Adipose tissue (tissue), 3 donors: ENCODE data around the gene KCNH2. TPM values are rescaled to one million over a fixed set of nuclear protein-coding genes. Genes with fewer than 3 reads are reported as not detected.

Experiments used
- H3K27ac ChIP-seq: one replicate; pipeline ENCODE4 v1.5.1; 2013; ENCODE audit warnings: low read depth, low read length
- WGBS, 3 donors: extraction: QIAGEN DNeasy Blood & Tissue Kit; methylation state at CpG; one replicate each; pipeline ENCODE4 v1.1.7; 2013; 5-methylcytosine and 5-hydroxymethylcytosine counted together
- polyA plus RNA-seq, 3 donors: library from polyadenylated mRNA; stranded (reverse); fragments of 200-250 nt; gene quantifications; one replicate each; pipeline ENCODE4 v1.2.3, GENCODE V29; 2013
- donor health status: healthy with polysubstance abuse.
- donor health status: Bipolar disorder and iron deficiency.
- donor health status: healthy.

KCNH2 gene
- polyA plus RNA-seq, 3 donors = 0.19 to 3.4 (median 0.22) TPM

DNA sequence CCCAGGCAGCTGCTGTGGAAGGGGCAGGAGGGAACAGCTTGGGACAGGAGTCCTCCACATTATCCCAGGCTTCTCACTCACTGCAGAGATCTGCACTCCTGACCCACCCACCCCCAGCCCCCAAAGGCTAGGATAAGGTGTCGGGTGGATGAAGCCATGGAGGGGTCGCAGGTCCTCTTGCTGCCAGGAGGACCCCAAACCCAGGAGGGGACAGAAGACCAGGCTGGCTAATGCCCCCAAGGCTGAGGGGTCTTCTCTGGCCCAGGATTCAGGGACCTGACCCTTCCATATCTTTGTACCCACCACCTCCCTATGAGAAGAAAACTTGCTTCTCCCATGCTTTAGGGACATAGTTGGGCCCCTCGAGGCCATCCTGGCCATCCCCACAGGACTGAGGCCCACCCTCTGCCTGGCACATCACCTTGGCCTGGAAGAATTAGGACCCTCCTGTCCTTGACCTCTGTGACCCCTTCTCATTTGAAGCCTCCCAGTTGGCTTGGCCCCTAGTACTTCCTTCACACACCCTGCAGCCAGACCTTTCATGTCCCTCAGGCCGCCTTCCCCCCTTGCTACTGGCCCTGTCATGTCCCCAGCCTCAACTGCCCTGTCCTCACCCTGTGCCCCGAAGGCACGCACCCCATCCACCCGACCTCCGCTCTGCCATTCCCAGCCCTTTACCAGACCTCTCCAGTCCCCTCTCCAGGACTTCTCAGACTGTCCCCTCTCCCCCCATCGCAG is 21.6 kb downstream of the KCNH2 start:
- WGBS, 3 donors = 93 to 99% (median 93%) methylated on average over 9 of the region's 9 CpGs
- H3K27ac ChIP-seq = no peak overlapping the region

DNA sequence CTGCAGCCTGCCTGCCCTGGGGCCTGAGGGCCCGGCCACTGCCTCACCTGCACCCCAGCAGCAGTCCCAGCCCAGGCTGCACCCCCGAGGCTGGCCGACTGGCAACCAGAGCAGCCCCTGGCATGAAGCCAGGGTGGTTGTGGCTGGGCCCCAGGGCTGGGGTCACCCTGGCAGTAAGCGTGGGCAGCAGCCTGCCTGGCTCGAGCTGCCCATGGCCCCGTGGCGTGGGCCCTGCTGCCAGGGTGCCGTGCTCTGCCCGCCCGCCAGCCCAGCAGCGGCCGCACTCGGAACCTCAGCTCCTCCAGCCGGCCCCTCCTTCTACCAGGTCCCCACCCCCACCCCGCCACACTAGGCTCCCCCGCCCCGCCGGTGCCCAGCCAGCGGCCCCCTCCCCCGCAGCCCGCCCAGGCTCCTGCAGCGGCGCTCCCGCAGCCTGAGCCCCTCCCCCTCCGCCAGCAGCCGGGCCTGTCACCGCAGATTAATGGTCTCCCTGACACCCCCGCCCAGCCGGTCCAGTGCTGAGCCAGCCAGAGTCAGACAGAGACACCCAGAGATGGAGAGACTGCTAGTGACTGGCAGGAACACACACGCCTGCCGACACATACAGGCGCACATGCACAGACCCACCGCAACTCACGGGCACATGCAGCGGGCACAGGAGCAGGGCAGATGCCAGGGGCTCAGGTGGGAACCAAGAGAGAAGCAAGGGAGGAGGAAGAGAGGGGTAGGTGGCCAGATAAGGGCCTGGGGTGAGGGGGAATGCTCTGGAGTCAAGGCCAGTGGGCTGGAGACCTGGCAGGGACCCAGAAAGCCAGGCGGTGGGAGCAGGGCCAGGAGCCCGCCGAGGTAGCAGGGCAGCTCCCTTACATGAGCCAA is 22.4 kb downstream of the KCNH2 start:
- 6 to 29% (median 19%) methylated on average over 26 to 38 of the region's 38 CpGs for WGBS, 3 donors
- H3K27ac ChIP-seq = no peak overlapping the region

DNA sequence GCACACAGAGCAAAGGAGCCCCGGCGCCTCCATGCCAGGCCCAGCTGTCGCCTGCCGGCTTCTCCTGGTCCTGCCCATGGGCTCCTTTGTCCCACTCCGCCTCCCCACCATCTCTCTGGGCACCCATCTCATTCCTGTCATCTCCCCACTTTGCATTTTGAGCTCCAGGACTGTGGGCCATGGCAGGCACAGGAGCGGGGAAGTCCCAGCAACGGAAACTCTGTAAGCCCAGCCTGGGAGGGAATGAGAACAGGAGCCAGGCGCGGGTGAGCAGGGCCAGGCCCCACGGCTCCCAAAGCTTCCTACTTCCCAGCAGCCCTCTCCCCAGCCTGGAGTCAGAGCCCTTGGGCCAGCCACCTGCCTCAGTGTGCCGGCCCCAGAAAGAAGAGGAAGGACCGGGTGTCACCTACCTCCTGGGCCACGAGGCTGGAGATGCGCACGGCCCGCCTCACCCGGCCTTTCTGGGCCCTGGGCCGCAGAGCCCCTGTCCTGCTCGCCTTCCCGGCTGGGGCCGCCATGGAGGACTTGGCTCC is 23.1 kb downstream of the KCNH2 start:
- 51 to 70% (median 68%) methylated on average over 17 to 21 of the region's 21 CpGs for WGBS, 3 donors
- no peak overlapping the region for H3K27ac ChIP-seq

DNA sequence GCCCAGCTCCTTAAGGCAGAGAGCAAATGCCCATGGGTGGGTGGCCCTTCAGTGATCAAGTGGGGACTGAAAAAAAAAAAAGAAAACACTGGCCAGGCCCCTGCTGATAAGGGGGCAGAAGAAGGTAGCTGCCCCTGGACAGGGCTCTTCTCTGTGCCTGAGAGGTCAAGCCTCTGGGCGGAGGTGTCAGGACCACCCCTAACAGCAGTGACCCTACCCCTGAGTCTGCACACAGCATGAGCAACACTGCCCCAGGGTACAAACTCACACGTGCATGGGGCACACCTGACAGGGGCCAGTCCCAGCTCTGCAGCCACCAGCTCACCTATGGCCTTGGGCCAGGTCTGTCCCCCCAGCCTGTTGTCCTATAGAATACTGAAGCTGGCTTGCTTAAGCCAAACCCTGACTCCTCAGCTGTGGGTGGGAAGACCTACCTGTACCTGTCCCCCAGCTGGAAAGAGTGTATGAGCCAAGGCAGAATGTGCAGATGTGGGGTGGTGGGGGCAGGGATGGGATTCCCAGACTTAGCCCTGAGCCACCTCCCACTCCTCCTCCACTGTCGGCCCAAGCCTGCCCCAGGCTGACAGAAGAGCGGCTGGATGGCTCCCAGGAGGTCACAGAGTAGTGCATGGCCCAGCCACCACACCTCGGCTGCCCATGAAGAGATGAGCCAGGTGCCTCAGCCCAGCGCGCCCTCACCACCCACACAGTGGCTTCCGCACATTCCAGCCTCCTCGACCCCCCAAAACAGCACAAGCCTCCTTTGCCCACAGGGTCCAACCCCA is 23.7 kb downstream of the KCNH2 start:
- H3K27ac ChIP-seq = no peak overlapping the region
- 80 to 84% (median 84%) methylated on average over 9 of the region's 9 CpGs for WGBS, 3 donors

DNA sequence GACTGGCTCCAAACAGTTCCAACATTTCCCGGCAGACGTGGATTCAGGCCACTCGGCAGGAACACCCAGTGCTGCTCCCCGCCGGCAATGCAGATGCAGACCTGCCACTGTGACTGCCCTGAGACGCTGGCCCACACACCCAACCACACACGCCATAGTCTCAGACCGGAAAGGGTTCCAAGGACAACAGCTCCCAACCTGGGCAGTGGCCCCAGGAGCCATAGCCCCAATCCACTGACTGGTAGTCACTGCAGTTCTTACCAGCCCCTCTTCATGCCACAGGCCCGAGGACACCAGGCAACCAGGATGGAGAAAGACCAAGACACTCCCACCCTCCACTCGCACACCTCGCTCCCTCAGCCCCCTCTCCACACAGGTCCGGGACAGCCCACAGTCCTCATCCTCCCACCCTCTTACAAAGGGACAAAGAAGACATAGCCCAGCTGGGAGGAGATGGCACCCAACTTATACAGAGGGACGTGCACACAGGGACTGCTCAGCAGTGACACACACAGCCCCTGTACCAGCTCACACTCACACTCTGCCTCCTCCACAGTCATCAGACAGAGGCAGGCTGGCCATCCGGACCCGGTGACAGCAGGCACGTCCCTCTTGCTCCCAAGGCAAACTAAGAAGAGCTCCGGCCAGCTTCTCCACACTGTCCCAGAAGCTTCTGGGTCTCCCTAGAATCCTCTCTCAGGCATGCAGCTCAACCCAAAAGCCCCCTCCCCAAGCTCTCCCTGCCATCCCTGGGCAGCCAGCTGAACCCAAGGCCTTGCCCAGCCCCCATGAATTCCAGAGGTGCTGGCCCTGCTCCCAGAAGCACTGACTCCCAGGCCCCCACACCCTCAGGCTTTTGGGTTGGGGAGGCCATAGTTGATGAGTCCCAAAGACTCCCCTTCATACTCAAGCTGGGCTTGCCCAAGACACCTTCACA is 24.8 kb downstream of the KCNH2 start:
- no peak overlapping the region for H3K27ac ChIP-seq
- 91 to 93% (median 91%) methylated on average over 17 of the region's 17 CpGs for WGBS, 3 donors

DNA sequence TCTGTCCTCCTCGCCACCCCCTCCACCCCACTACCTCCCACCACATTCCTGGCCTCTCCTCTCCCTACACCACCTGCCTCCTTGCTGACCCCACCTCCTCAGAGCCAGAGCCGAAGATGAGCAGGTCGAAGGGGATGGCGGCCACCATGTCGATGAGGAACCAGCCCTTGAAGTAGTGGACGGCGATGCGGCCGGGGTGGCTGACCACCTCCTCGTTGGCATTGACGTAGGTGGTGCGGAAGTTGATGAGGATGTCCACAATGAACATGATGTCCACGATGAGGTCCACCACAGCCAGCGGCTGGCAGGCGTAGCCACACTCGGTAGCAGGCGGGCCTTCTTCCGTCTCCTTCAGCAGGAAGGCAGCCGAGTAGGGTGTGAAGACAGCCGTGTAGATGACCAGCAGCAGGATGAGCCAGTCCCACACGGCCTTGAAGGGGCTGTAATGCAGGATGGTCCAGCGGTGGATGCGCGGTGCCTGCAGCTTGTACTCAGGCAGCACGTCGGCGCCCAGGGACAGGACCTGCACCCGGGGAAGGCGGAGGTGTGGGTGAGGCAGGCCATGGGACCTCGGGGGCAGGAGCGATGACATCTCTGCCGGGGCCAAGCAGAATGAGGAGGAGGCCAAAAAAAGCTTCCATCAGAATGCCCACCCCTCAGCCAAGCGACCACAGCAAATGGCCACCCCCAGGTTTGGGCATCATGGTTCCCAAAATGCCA is 25.6 kb downstream of the KCNH2 start:
- 87 to 93% (median 92%) methylated on average over 30 to 33 of the region's 33 CpGs for WGBS, 3 donors
- no peak overlapping the region for H3K27ac ChIP-seq

DNA sequence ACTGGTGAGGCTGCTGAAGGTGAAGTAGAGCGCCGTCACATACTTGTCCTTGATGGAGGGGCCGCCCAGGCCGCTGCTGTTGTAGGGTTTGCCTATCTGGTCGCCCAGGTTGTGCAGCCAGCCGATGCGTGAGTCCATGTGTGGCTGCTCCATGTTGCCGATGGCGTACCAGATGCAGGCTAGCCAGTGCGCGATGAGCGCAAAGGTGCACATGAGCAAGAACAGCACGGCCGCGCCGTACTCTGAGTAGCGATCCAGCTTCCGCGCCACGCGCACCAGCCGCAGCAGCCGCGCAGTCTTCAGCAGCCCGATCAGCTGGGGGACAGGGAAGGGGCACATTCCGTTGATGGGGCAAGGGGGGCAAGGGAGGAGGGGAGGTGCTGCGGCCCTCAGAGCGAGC is 26.6 kb downstream of the KCNH2 start:
- no peak overlapping the region for H3K27ac ChIP-seq
- 97 to 99% (median 98%) methylated on average over 28 of the region's 28 CpGs for WGBS, 3 donors

DNA sequence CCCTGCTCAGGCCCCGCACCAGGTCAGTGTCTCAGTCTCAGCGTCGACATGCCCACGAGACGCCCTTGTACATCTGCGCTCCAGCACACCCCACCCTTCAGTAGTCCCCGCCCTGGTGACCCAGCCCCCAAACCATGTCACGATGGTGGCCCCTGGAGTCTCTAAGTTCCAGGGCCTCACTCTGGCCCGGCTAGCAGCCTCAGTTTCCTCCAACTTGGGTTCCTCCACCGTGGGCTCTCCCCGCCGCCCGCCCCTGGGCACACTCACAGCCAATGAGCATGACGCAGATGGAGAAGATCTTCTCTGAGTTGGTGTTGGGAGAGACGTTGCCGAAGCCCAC is 27.0 kb downstream of the KCNH2 start:
- 91 to 96% (median 95%) methylated on average over 16 of the region's 16 CpGs for WGBS, 3 donors
- no peak overlapping the region for H3K27ac ChIP-seq

DNA sequence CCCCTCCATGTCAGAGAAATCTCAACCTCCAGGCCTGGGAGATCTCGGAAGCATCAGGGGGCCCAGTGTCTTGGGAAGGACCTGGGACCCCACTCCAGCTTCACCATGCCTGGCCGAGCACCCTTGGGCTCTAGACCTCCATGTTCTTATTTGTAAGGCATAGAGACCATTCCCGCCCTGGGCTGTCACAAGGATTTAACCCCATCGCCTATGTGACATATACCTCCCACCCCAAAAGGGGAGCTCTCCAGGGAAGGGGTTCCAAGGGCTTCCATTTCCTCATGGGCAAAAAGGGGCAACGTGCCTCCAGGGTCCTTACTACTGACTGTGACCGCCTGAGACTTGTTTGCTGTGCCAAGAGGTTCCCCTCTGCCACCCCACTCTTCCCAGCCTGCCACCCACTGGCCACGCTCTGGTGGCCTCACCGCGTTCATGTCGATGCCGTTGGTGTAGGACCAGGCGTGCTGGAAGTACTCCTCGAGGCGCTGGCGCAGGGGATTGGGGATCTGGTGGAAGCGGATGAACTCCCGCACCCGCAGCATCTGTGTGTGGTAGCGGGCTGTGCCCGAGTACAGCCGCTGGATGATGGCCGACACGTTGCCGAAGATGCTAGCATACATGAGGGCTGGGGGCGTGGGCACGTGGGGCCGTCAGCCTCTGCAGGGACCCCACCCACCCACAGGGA is 27.5 kb downstream of the KCNH2 start:
- 93 to 96% (median 96%) methylated on average over 27 of the region's 27 CpGs for WGBS, 3 donors

DNA sequence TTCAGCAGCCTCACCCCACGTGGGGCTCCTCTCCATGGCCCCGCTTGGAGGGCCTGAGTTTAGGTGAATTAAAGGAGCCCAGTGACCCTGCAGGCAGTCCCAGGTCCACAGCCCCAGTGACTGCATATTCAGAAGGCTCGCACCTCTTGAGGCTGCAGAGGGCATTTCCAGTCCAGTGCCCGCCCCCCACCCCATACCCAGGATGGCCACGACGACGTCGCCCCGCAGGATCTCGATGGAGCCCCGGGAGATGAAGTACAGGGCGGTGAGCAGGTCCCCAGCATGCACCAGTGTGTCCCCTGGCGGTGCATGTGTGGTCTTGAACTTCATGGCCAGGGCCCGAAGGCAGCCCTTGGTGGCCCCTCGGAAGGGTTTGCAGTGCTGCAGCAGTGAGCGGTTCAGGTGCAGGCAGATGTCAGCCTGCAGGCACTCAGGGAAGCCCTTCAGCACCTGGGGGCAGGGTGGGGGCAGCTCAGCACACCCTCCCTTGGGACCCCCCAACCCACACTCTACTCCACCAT is 28.1 kb downstream of the KCNH2 start:
- 89 to 91% (median 89%) methylated on average over 16 of the region's 16 CpGs for WGBS, 3 donors

More for the DNA sequence above, 27.5 kb downstream of the KCNH2 start:
- no peak overlapping the region for H3K27ac ChIP-seq

DNA sequence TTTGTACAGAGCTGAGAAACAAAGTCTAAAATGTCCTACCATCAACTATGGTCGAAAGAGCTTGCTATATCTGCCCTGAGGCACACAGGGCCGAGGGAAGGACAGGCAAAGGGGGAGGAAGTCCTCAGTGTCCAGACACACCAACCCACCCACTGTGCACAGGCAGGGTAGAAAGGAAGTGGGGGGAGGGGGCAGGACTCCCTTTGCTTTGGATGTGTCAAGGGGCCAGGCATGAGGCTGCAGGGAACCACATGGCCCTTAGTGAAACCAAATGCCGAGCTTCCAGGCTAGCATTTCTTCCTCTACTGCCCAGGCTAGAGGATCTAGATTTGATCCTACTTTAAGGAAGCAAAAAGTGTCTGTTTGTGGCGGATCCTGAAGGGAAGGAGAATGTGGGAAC is 28.6 kb downstream of the KCNH2 start:
- no peak overlapping the region for H3K27ac ChIP-seq

More for the DNA sequence above, 28.1 kb downstream of the KCNH2 start:
- no peak overlapping the region for H3K27ac ChIP-seq

DNA sequence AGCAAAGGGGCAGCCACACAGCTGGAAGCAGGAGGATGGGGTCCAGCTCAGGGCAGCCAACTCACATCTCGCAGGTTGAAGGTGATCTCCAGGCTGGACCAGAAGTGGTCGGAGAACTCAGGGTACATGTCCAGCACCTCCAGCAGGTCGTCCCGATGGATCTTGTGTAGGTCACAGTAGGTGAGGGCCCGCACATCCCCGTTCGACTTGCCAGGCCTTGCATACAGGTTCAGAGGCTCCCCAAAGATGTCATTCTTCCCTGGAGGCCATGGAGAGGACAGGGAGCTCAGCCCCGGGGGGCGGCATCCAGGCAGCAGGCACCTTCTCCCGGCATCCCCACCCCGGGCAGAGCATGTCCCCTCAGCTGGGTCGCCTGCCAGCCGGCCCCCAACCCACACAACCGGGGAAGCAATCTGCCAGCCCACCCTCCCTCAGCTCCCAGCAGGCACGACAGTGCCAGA is 29.3 kb downstream of the KCNH2 start:
- 83 to 88% (median 88%) methylated on average over 14 to 15 of the region's 15 CpGs for WGBS, 3 donors
- no peak overlapping the region for H3K27ac ChIP-seq

More for the DNA sequence above, 28.6 kb downstream of the KCNH2 start:
- 62 to 73% (median 72%) methylated on average over 4 of the region's 4 CpGs for WGBS, 3 donors

DNA sequence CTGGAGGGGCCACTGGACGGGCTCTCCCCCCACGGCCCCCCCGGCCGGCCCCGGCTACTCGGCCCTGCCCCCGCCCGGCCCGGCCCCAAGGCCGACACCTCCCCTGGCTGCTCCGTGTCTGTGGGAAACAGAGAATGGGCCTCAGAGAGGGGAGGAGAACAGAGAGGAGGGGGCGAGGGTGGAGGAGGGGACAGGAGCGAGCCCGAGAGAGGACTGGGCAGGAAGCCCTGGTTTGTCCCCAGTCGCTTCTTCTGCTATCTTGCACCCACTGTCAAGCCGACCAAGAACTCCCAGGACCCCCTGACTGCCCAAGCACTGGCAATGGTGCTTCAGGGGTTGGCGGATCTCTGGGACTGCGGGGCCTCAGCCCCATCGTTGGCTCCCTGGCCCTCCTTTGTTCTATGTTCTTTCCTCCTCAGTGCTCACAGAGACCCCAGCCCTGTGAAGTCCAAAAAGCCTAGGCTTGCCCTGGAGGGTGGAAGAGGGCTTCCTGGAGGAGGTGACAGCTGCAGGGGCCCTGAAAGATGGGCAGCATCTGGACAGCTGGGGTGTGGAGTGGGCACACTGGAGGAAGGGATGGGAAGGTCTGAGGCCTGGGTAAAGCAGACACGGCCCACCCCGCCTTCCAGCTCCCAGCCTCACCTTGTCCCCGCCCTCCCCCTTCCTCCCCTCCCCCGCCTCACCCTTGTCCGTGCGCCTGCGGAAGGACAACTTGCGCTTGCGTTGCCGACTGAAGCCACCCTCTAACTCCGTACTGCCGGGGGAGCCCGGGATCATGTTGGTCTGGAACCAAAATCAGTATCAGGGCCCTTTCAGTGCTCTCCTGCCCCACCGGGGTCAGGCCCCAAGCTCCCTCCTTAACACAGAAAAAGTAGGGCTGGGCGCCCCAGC is 30.1 kb downstream of the KCNH2 start:
- H3K27ac ChIP-seq = no peak overlapping the region
- 36 to 48% (median 46%) methylated on average over 26 to 34 of the region's 34 CpGs for WGBS, 3 donors

DNA sequence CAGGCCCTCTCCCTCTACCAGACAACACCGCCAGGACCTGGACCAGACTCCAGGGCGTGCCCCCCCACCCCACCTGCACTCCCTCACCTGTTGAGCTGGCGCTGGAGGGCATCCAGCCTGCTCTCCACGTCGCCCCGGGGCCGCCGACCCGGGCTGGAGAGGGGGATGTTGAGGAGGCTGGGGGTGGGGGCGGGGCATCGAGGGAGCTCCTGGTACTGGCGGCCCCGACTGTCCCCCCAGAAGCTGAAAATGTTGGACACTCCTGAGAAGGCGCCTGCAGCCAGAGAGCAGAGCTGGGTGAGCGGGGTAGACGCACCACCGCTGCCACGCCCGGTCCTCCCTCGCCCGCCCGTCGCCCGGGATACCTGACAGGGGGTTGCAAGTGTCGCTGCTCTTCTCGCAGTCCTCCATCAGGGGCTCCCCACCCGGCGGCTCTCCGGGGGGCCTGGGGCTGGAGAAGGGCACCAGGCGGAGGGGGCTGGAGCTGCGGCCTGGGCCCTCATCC is 30.8 kb downstream of the KCNH2 start:
- H3K27ac ChIP-seq = no peak overlapping the region
- 22 to 33% (median 23%) methylated on average over 12 to 31 of the region's 31 CpGs for WGBS, 3 donors
